Activated naive CD4-positive, alpha-beta T cell treated with Interleukin-2 at 50 U/mL for 16 hours (primary cell): ENCODE measurements around the gene PDIA4.

Experiments
- DNase-seq: peaks from one replicate; pipeline ENCODE4 v3.0.0-alpha.2; 2020

PDIA4 gene

GRCh38 chr7:148963583-148964482 is 64.5 kb downstream of the PDIA4 start:
- no peak for DNase-seq

DNA sequence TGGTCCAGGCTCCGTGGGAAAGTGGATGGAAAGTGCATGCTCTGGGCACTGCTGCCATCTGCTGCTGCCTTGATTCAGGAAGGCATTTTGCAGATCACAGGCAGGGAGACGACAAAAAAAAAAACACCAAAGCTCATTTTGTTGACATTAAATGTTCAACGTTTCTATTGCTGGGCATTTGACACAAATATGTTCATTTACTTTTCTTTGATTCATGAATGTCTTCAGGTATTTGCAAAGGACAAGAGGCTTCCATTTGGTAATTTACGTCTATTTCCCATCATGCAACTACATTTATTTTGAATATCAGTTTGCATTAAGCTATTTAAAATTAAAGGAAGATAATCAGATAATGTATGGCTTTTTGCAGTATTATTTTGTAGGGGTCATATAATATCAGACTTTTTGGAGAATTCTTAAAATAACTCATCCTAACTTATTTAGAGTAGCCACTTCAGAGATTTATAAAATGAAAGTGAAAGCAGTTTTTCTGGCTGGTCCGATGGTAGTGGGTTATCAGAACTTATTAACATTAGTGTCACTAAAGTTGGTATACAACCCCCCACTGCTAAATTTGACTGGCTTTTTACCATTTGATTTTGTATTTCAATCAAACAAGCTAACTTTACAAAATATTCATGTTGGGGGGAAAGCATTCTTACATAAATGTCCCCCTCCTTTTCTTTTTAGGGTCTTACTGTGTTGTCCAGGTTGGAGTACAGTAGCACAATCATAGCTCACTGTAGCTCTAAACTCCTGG is 65.3 kb downstream of the PDIA4 start:
- peak; percentile 65 for DNase-seq

DNA sequence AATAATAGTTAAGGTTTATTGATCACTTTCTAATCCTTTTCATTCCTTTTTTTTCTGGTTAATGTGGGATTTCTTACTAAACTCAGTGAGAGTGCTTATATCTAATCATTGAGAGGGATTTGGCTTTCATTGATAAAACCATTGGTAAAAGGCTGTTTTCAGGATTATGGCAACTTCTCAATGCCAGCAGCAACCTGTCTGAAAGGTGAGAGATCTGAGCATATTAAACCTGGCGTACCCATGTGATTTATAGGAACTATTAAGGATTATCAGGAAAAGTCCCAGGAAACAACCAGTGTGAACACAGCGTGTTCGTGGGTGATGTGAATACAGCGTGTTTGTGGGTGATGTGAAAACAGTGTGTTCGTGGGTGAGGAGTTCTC is 65.9 kb downstream of the PDIA4 start:
- DNase-seq = no peak

- no peak for DNase-seq
Measured at GRCh38 chr7:148959726-148960125, 68.6 kb downstream of the PDIA4 start.

- no peak for DNase-seq
Measured at GRCh38 chr7:148958061-148958460, 70.2 kb downstream of the PDIA4 start.

GRCh38 chr7:148954766-148955165 is 73.5 kb downstream of the PDIA4 start:
- no peak for DNase-seq

- DNase-seq = no peak
Measured at GRCh38 chr7:148953676-148954075, 74.6 kb downstream of the PDIA4 start.
